HG03457 (cell line): ENCODE data around the gene ZNF334.

ENCODE experiments used
- ATAC-seq: cut with Tn5 transposase; IDR thresholded peaks from one replicate; pipeline ENCODE4 v1.9.1; 2021; ENCODE audit warnings: moderate number of reproducible peaks; ENCODE audit not compliant: unreplicated experiment

ZNF334 gene

GRCh38 chr20:46512943-46513844 lies at the start of gene ZNF334:
Gene ZNF334 (minus strand): TSS chr20:46513559. CDS start chr20:46512102, 1,457 bp downstream.
- ATAC-seq, result no peak

GRCh38 chr20:46562373-46563169 lies 49.2 kb upstream of the ZNF334 start:
- no peak for ATAC-seq

- ATAC-seq, result no peak
These were observed 48.6 kb upstream of the ZNF334 start for GRCh38 chr20:46562009-46562372.

GRCh38 chr20:46559685-46560440 lies 46.5 kb upstream of the ZNF334 start:
- no peak for ATAC-seq

- ATAC-seq, result no peak
These were observed 45.6 kb upstream of the ZNF334 start for GRCh38 chr20:46559001-46559400.

GRCh38 chr20:46558511-46558959 lies 45.2 kb upstream of the ZNF334 start:
- ATAC-seq, result no peak

- no peak for ATAC-seq
These were observed 44.0 kb upstream of the ZNF334 start for GRCh38 chr20:46557231-46557956.

- no peak for ATAC-seq
These were observed 42.1 kb upstream of the ZNF334 start for GRCh38 chr20:46555370-46555956.

GRCh38 chr20:46554828-46555227 lies 41.5 kb upstream of the ZNF334 start:
- ATAC-seq, result no peak

GRCh38 chr20:46553926-46554325 lies 40.6 kb upstream of the ZNF334 start:
- no peak for ATAC-seq

GRCh38 chr20:46552460-46553420 lies 39.4 kb upstream of the ZNF334 start:
- ATAC-seq, result peak; percentile 60

GRCh38 chr20:46551522-46552381 lies 38.4 kb upstream of the ZNF334 start:
- no peak for ATAC-seq

GRCh38 chr20:46550461-46550860 lies 37.1 kb upstream of the ZNF334 start, which contains the start of gene OCSTAMP:
Gene OCSTAMP (minus strand): TSS chr20:46550654. CDS start chr20:46550560, 94 bp downstream.
- ATAC-seq, result no peak

GRCh38 chr20:46549188-46549972 lies 36.0 kb upstream of the ZNF334 start:
- no peak for ATAC-seq

GRCh38 chr20:46548688-46549087 lies 35.3 kb upstream of the ZNF334 start:
- no peak for ATAC-seq

- no peak for ATAC-seq
These were observed 34.6 kb upstream of the ZNF334 start for GRCh38 chr20:46547995-46548394.

GRCh38 chr20:46546936-46547335 lies 33.6 kb upstream of the ZNF334 start:
- no peak for ATAC-seq
